ENCODE data around the gene ITGA8.

DNA sequence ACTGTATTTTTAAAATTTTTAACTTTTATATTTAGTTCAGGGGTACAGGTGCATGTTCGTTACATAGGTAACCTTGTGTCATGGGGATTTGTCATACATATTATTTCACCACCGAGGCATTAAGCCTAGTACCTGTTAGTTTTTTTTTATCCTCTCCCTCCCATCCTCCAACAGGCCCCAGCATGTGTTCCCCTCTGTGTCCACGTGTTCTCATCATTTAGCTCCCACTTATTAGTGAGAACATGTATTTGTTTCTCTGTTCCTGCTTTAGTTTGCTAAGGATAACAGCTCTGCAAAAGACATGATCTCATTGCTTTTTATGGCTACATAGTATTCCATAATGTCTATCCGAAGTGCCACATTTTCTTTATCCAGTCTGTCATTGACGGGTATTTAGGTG is 22.4 kb upstream of the ITGA8 start:
- no peak for TF ChIP-seq SUZ12 (IDR thresholded peaks at IDR 0.05; ENCODE audit: extremely low read depth, insufficient read depth, insufficient read length)
- TF ChIP-seq YY1 (IDR thresholded peaks at IDR 0.05; ENCODE audit: insufficient read depth, insufficient read length), result no peak
- TF ChIP-seq ZNF274 (IDR thresholded peaks at IDR 0.05; ENCODE audit: low read depth, low read length), result no peak

Measured in NT2/D1 (cell line).